DND-41 (cell line): ENCODE results near the gene ADARB2.

Experiments
- CTCF ChIP-seq: IDR thresholded peaks from 2 replicates; pipeline ENCODE4 v1.5.1; 2012; ENCODE audit warnings: borderline replicate concordance, low read length, moderate library complexity, mild to moderate bottlenecking; ENCODE audit not compliant: poor library complexity, severe bottlenecking; ENCODE audit errors: extremely low read depth
- EZH2 ChIP-seq: IDR thresholded peaks from 3 replicates; pipeline ENCODE4 v1.6.1; 2012; ENCODE audit warnings: borderline replicate concordance, low read depth, mild to moderate bottlenecking, moderate library complexity, low read length, inconsistent platforms; ENCODE audit not compliant: severe bottlenecking

DNA sequence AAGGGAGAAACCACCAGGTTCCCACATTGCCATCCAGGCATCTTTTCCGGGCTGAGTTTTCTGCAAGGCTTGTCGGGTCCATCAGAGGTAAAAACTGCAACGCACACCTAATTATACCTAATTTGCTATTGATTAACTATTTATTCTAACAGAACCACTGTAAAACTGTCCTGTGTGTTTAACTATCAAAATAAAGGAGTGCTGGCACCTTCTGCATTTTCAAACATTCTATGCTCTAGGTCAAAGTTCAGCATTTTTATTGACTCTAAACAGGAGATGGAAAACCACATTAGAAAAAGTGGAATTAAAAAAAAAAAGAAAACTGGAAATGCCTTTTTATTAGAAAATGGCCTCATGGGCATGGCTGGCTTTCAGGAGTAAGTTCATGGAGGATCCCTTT lies 82.0 kb downstream of the ADARB2 start:
- TF ChIP-seq EZH2 (no peak), CTCF (no peak)
